A549 (cell line): ENCODE results near the gene TNKS2. TPM values are rescaled to one million over a fixed set of nuclear protein-coding genes. Genes with fewer than 3 reads are reported as not detected.

Experiments
- ATAC-seq, 2 experiments: fragments of 200-7000 bp in 1 of 2; fragments of >200 bp in 1 of 2; cut with Nextera tagmentation in 1 of 2; cut with Tn5 transposase in 1 of 2; 3 replicates each; pipeline versions ENCODE4 v1.8.0 to v1.9.1; 2018 to 2020; ENCODE audit warnings: mild to moderate bottlenecking in 1 of 2, moderate library complexity in 1 of 2
- CTCF ChIA-PET: fragments of 300-600 bp; sonication (Branson Sonifier 250); formaldehyde crosslinking; extraction: SDS; loops from one replicate; lab custom pipeline; 2021; ENCODE audit warnings: antibody characterized with exemption, inconsistent platforms; lab: Yijun Ruan, JAX
- POLR2A ChIA-PET: fragments of 350-600 bp; formaldehyde crosslinking; extraction: SDS; loops from one replicate; lab custom pipeline; 2021; ENCODE audit warnings: antibody characterized with exemption, inconsistent platforms; lab: Yijun Ruan, JAX
- DNase-seq, 2 experiments: peaks; one replicate each; pipeline versions ENCODE4 v3.0.0 to v3.0.0-alpha.2; 2011 to 2016; ENCODE audit warnings: low read depth in 1 of 2, low spot score in 1 of 2
- FAIRE-seq: peaks from 2 replicates; lab custom pipeline; 2011; peaks lifted over from hg19 to GRCh38; lab: Jason Lieb, UNC
- H3K27ac ChIP-seq, 2 experiments: fragments of >200 bp; sonication (Bioruptor Twin); formaldehyde crosslinking; 3 replicates each; pipeline ENCODE4 v1.5.1; 2016 to 2017
- H3K4me1 ChIP-seq: fragments of >200 bp; sonication (Bioruptor Twin); formaldehyde crosslinking; 3 replicates; pipeline ENCODE4 v1.6.1; 2016
- H3K4me2 ChIP-seq: fragments of >200 bp; sonication (Bioruptor Twin); formaldehyde crosslinking; 3 replicates; pipeline ENCODE4 v1.6.1; 2016
- H3K4me3 ChIP-seq: fragments of >200 bp; sonication (Bioruptor Twin); formaldehyde crosslinking; 3 replicates; pipeline ENCODE4 v1.5.1; 2016
- H3K9me3 ChIP-seq: fragments of >200 bp; sonication (Bioruptor Twin); formaldehyde crosslinking; 3 replicates; pipeline ENCODE4 v1.6.1; 2016
- MAFK ChIP-seq: fragments of 450-650 bp; IDR thresholded peaks from 2 replicates; pipeline ENCODE4 v1.6.1; 2014; ENCODE audit not compliant: partially characterized antibody
- PHF8 ChIP-seq: fragments of 200-600 bp; sonication (generic); IDR thresholded peaks from 2 replicates; pipeline ENCODE4 v1.6.1; 2016; ENCODE audit warnings: low read depth, mild to moderate bottlenecking, antibody characterized with exemption, moderate library complexity, borderline replicate concordance
- RNF2 ChIP-seq: fragments of 200-600 bp; sonication (generic); IDR thresholded peaks from 2 replicates; pipeline ENCODE4 v1.6.1; 2016; ENCODE audit warnings: low read depth, mild to moderate bottlenecking, antibody characterized with exemption, moderate library complexity, borderline replicate concordance
- TFCP2L1 ChIP-seq: fragments of 250-450 bp; sonication (Bioruptor Pico); IDR thresholded peaks from 2 replicates; pipeline ENCODE4 v1.5.0; 2021; ENCODE audit warnings: mild to moderate bottlenecking
- ZNF302 ChIP-seq: fragments of 250-450 bp; sonication (Bioruptor Pico); IDR thresholded peaks from 2 replicates; pipeline ENCODE4 v1.9.0; 2021; ENCODE audit warnings: inconsistent platforms, mild to moderate bottlenecking, moderate library complexity
- WGBS: methylation state at CpG from one replicate; pipeline ENCODE4 v1.1.6; 2017; ENCODE audit errors: missing lambda C conversion rate; 5-methylcytosine and 5-hydroxymethylcytosine counted together
- polyA plus RNA-seq, 4 experiments: library from polyadenylated mRNA; depleted of rRNA in 3 of 4; stranded (reverse); fragments of >200 nt; fragmentation: RNase III in 1 of 4; extraction: RNeasy Plus Mini Kit Qiagen cat#74134 plus additional on column Dnase treatment in 1 of 4; gene quantifications; 2 replicates in 3 of 4; 3 replicates in 1 of 4; pipeline ENCODE4 v1.2.3, GENCODE V29; 2011 to 2017
- small RNA-seq, 6 experiments: library from RNA; depleted of rRNA; stranded (forward); fragments of <200 nt; gene quantifications; one replicate each; pipeline ENCODE3, GENCODE V24; 2012
- TF ChIP-seq, protein P1 (sequence below): IDR thresholded peaks from 2 replicates; pipeline ENCODE4 v1.6.1; 2012

Gene TNKS2
- polyA plus RNA-seq, 2 of the 4 experiments (the other 2 are of a cell fraction), result 20.6 to 45.3 TPM

GRCh38 chr10:91909117-91909677 is 111.0 kb downstream of the TNKS2 start, which contains the start of gene FGFBP3:
TSS of gene FGFBP3 (minus strand) at chr10:91909486. CDS start at chr10:91908969, 517 bp downstream.
- 2% methylated on average over 19 of the region's 19 CpGs for WGBS
- peak; percentile 54 to 65 for DNase-seq
- no peaks in the 10 kb centered on the region for H3K9me3 ChIP-seq
- peak; percentile 63 for ATAC-seq
- H3K4me3 ChIP-seq, result peak within 1 kb of the TSS; percentile 81
- no peak for TF ChIP-seq RNF2
- TF ChIP-seq, protein P1, sequence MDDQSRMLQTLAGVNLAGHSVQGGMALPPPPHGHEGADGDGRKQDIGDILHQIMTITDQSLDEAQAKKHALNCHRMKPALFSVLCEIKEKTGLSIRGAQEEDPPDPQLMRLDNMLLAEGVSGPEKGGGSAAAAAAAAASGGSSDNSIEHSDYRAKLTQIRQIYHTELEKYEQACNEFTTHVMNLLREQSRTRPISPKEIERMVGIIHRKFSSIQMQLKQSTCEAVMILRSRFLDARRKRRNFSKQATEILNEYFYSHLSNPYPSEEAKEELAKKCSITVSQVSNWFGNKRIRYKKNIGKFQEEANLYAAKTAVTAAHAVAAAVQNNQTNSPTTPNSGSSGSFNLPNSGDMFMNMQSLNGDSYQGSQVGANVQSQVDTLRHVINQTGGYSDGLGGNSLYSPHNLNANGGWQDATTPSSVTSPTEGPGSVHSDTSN, result 0 out of 2 replicates have a peak, but pooled peaks have one; percentile 41
- no peak for TF ChIP-seq ZNF302 (CRISPR knock-in tag)
- no peak for TF ChIP-seq PHF8
- peak; percentile 32 for FAIRE-seq
- peak within 1 kb of the TSS; percentile 88 for H3K4me2 ChIP-seq
- H3K4me1 ChIP-seq, result peaks cover 14% of the 10 kb centered on the region; the same call in 1 of the 3 replicates
- ChIA-PET POLR2A (interaction anchor here (0.8 to 2.8 kb wide), 5 partner anchors 14 to 151 kb away, joined by 3 to 22 read pairs (median 6); partner anchors contain the start of genes BTAF1 and TNKS2), CTCF (interaction anchor here (1.0 to 2.7 kb wide), 15 partner anchors 9 to 414 kb away, joined by 3 to 23 read pairs (median 4); partner anchors contain the start of gene BTAF1)
- peak within 1 kb of the TSS; percentile 89 to 92 for H3K27ac ChIP-seq

DNA sequence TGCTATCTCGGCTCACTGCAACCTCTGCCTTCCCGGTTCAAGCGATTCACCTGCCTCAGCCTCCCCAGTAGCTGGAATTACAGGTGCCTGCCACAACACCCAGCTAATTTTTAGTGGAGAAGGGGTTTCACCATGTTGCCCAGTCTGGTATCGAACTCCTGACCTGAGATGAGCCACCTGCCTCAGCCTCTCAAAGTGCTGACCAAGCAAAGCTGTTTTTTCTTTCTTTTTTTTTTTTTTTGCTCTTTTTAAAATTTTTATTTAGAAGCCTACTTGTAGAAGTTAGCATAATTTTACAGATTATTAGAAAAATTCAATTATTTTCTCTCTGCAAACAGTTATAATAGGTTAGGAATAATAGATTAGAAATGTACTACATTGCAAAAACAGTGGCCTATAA is 112.2 kb downstream of the TNKS2 start:
- FAIRE-seq, result no peak
- Histone ChIP-seq H3K4me3 (no peak overlapping the region), H3K4me1 (peaks cover 14% of the 10 kb centered on the region; the same call in 1 of the 3 replicates), H3K27ac (no peak overlapping the region), H3K9me3 (no peaks in the 10 kb centered on the region), H3K4me2 (no peak overlapping the region)
- POLR2A ChIA-PET, result interaction anchor here (0.6 kb wide), 1 partner anchor 653 kb away, joined by 3 read pairs; no protein-coding TSS in a partner anchor
- no peak for ATAC-seq
- CTCF ChIA-PET, result interaction anchor here (0.6 to 1.1 kb wide), 5 partner anchors 98 to 1176 kb away, joined by 3 to 4 read pairs (median 3); no protein-coding TSS in a partner anchor
- TF ChIP-seq TFCP2L1 (CRISPR knock-in tag), result no peak
- TF ChIP-seq MAFK, result peak; percentile 82
- 91% methylated on average over 4 of the region's 4 CpGs for WGBS
- no peak for DNase-seq

Small RNA genes lying within 50 kb of the gene (small RNA-seq; reads per million reads assigned to genes)
- gene AL359198.2 (0 reads per million in 6 experiments), gene SRP9P1 (0 to 2.3 (median 0) reads per million in 6 experiments)

Other genes starting within 250 kb of the TNKS2 start
- gene PPP1R3C, start 165.4 kb upstream of the TNKS2 start, polyA plus RNA-seq (2011; rRNA removed), result 19.7 and 20.0 TPM in 2 replicates
- 9.8 to 10.9 TPM (median 10.5 TPM) in 3 replicates for gene PPP1R3C, start 165.4 kb upstream of the TNKS2 start, polyA plus RNA-seq (2017; fragmentation: RNase III; extraction: RNeasy Plus Mini Kit Qiagen cat#74134 plus additional on column Dnase treatment)
- 0.70 and 0.71 TPM in 2 replicates for gene FGFBP3, start 111.1 kb downstream of the TNKS2 start, polyA plus RNA-seq (2011; rRNA removed)
- gene FGFBP3, start 111.1 kb downstream of the TNKS2 start, polyA plus RNA-seq (2017; fragmentation: RNase III; extraction: RNeasy Plus Mini Kit Qiagen cat#74134 plus additional on column Dnase treatment), result 2.6 to 3.2 TPM (median 2.7 TPM) in 3 replicates
- 43.6 and 54.7 TPM in 2 replicates for gene BTAF1, start 125.3 kb downstream of the TNKS2 start, polyA plus RNA-seq (2011; rRNA removed)
- 16.7 to 17.1 TPM (median 17.1 TPM) in 3 replicates for gene BTAF1, start 125.3 kb downstream of the TNKS2 start, polyA plus RNA-seq (2017; fragmentation: RNase III; extraction: RNeasy Plus Mini Kit Qiagen cat#74134 plus additional on column Dnase treatment)